SK-N-SH treated with all-trans-retinoic acid at 6 μM for 48 hours (cell line): ENCODE data around the gene ZNF493.

Experiments used
- RARB ChIP-seq: fragments of 250-450 bp; sonication (Bioruptor Pico); IDR thresholded peaks from 2 replicates; pipeline ENCODE4 v1.8.0; 2021; ENCODE audit warnings: mild to moderate bottlenecking, moderate library complexity
- ZFP3 ChIP-seq: fragments of 250-450 bp; sonication (Bioruptor Pico); IDR thresholded peaks from 2 replicates; pipeline ENCODE4 v1.5.0; 2020; ENCODE audit warnings: mild to moderate bottlenecking, moderate library complexity
- ZFP30 ChIP-seq: fragments of 450-650 bp; formaldehyde crosslinking; IDR thresholded peaks from 2 replicates; pipeline ENCODE4 v1.5.0; 2022; ENCODE audit warnings: mild to moderate bottlenecking, moderate library complexity
- ZNF565 ChIP-seq: fragments of 450-650 bp; formaldehyde crosslinking; conservative IDR thresholded peaks from 2 replicates; pipeline ENCODE4 v1.5.0; 2020; ENCODE audit warnings: low read depth, mild to moderate bottlenecking, moderate library complexity
- TF ChIP-seq, protein P1 (sequence below): fragments of 250-450 bp; sonication (Bioruptor Pico); IDR thresholded peaks from 2 replicates; pipeline ENCODE4 v1.5.1; 2020; ENCODE audit warnings: low read depth, mild to moderate bottlenecking, moderate library complexity

DNA sequence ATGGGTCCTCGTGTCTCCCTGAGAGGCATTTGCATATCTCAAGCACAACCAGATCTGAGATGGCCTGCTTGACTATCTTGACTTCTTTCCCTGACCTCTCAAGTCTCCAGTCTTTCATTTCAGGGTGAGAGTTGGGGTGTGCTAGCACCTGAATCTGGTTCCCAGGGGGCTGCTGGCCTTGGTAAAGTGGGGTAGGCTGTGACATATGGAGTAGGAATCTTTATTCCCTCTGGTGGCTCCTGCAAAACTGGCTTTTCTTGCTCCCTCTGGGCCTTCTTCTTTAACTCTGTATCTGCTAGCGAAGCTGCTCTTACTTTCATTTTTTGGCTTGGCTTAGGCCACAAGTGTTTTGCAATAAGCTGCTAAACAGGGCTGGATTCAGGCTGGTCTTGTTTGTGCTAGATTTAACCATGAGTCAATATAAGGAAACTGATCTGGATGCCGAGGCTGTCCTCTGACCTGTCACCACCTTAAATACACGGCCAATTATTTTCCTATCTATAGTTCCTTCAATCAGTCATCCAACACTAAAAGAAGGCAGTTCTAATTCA is 42.3 kb downstream of the ZNF493 start:
- no peak for TF ChIP-seq RARB (CRISPR knock-in tag)
- no peak for TF ChIP-seq ZNF565
- TF ChIP-seq ZFP3 (CRISPR knock-in tag) = no peak
- TF ChIP-seq, protein P1, sequence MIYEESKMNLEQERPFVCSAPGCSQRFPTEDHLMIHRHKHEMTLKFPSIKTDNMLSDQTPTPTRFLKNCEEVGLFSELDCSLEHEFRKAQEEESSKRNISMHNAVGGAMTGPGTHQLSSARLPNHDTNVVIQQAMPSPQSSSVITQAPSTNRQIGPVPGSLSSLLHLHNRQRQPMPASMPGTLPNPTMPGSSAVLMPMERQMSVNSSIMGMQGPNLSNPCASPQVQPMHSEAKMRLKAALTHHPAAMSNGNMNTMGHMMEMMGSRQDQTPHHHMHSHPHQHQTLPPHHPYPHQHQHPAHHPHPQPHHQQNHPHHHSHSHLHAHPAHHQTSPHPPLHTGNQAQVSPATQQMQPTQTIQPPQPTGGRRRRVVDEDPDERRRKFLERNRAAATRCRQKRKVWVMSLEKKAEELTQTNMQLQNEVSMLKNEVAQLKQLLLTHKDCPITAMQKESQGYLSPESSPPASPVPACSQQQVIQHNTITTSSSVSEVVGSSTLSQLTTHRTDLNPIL (CRISPR knock-in tag) = no peak
- no peak for TF ChIP-seq ZFP30
